HPDE6-E6E7 (cell line): ENCODE data around the gene TOM1.

ENCODE experiments used
- DNase-seq: peaks from one replicate; pipeline ENCODE4 v3.0.0; 2011; ENCODE audit warnings: missing footprints; ENCODE audit errors: extremely low spot score

The TOM1 gene

GRCh38 chr22:35299673-35300499, at the start of gene TOM1:
TSS of gene TOM1 (plus strand) at chr22:35299894. CDS start at chr22:35299929, 35 bp downstream.
- DNase-seq, result peak; percentile 93

- DNase-seq, result no peak
Observed at GRCh38 chr22:35250156-35250555, 49.5 kb upstream of the TOM1 start.

GRCh38 chr22:35253946-35254345, 45.7 kb upstream of the TOM1 start:
- DNase-seq, result no peak

- DNase-seq, result no peak
Observed at GRCh38 chr22:35257002-35257320, 42.7 kb upstream of the TOM1 start.

- DNase-seq, result peak; percentile 86
Observed at GRCh38 chr22:35257321-35258190, 42.1 kb upstream of the TOM1 start, which contains the start of gene HMGXB4. TSS of gene HMGXB4 (plus strand) at chr22:35257493. CDS start at chr22:35262391, 4,898 bp downstream.

GRCh38 chr22:35258191-35258988, 41.3 kb upstream of the TOM1 start:
- no peak for DNase-seq

- no peak for DNase-seq
Observed at GRCh38 chr22:35264986-35265385, 34.7 kb upstream of the TOM1 start.

- DNase-seq, result no peak
Observed at GRCh38 chr22:35266277-35266676, 33.4 kb upstream of the TOM1 start.

- no peak for DNase-seq
Observed at GRCh38 chr22:35269630-35270029, 30.1 kb upstream of the TOM1 start.

- no peak for DNase-seq
Observed at GRCh38 chr22:35274154-35274871, 25.4 kb upstream of the TOM1 start.

- no peak for DNase-seq
Observed at GRCh38 chr22:35275580-35275979, 24.1 kb upstream of the TOM1 start.

- DNase-seq, result no peak
Observed at GRCh38 chr22:35276019-35276418, 23.7 kb upstream of the TOM1 start.

- DNase-seq, result no peak
Observed at GRCh38 chr22:35288116-35288515, 11.6 kb upstream of the TOM1 start.

- no peak for DNase-seq
Observed at GRCh38 chr22:35292786-35293185, 6.9 kb upstream of the TOM1 start.

- no peak for DNase-seq
Observed at GRCh38 chr22:35296051-35296450, 3.6 kb upstream of the TOM1 start.

GRCh38 chr22:35299217-35299672, 449 bp upstream of the TOM1 start:
- peak; percentile 13 for DNase-seq

- DNase-seq, result peak; percentile 54
Observed at GRCh38 chr22:35301372-35301874, 1.7 kb downstream of the TOM1 start.

- no peak for DNase-seq
Observed at GRCh38 chr22:35303029-35303624, 3.4 kb downstream of the TOM1 start.

- no peak for DNase-seq
Observed at GRCh38 chr22:35305525-35306070, 5.9 kb downstream of the TOM1 start.

GRCh38 chr22:35306350-35306967, 6.8 kb downstream of the TOM1 start:
- DNase-seq, result no peak
